Stimulated activated memory B cell treated with anti-CD40 and anti-IgM and Interleukin-4, amounts not matched to agents 10 μg/mL and 1 μg/mL and 100 μg/mL, for 72 hours (primary cell): ENCODE results near the gene TNS3.
A peak's percentile ranks its signal among the peaks of the same experiment; 100 is the strongest.

ENCODE experiments used
- ATAC-seq: fragments of 150-1000 bp; cut with Tn5 transposase; 2 replicates; pipeline ENCODE4 v1.10.0; 2021
- H3K27ac Mint-ChIP-seq: one replicate; pipeline ENCODE4 v1.8.0; 2022; ENCODE audit warnings: mild to moderate bottlenecking, mixed read lengths
- H3K27me3 Mint-ChIP-seq: one replicate; pipeline ENCODE4 v1.8.0; 2022; ENCODE audit warnings: mixed read lengths
- H3K36me3 Mint-ChIP-seq: one replicate; pipeline ENCODE4 v1.8.0; 2022; ENCODE audit warnings: mixed read lengths
- H3K4me1 Mint-ChIP-seq: one replicate; pipeline ENCODE4 v1.8.0; 2022; ENCODE audit warnings: mixed read lengths
- H3K4me3 Mint-ChIP-seq: one replicate; pipeline ENCODE4 v1.8.0; 2022; ENCODE audit warnings: mild to moderate bottlenecking, moderate library complexity, mixed read lengths
- H3K9me3 Mint-ChIP-seq: one replicate; pipeline ENCODE4 v1.8.0; 2022; ENCODE audit warnings: mixed read lengths

The TNS3 gene

DNA sequence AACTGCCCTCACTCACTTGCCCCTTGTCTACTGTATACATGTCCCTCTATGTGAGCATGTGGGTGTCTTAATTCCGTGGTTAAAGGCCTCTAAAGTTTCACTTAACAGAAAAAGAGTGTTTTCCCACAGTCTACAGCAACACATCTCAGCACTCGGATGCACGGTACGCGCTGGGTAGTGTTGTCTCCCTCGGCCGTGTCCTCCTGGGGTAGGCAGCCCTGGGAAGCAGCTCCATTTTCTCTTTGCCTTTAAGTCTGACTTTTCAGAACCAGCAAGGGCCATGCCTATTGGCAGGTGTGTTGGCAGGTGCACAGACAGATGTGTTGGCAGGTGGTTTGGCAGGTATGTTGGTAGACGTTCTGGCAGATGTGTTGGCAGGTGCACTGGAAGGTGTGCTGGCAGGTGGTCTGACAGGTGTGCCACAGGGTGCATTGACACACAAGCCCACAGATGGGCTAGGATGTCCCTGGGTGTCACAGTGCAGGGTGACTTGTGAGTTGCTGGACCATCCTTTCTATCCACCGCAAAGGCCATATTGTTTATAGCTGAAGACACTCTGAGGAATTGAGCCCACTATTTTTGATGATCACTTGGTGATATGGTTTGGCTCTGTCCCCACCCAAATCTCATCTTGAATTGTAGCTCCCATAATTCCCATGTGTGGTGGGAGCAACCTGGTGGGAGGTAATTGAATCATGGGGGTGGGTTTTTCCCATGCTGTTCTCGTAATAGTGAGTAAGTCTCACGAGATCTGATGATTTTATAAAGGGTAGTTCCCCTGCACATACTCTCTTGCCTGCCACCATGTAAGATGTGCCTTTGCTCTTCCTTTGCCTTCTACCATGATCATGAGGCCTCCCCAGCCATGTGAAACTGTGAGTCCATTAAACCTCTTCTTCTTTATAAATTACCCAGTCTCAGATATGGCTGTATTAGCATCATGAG, 296.9 kb downstream of the TNS3 start:
- Mint-ChIP-seq H3K36me3 (peaks cover 72% of the 10 kb centered on the region), H3K4me3 (no peak overlapping the region), H3K27me3 (no peaks in the 10 kb centered on the region), H3K27ac (no peak overlapping the region), H3K9me3 (peaks cover 5% of the 10 kb centered on the region), H3K4me1 (peaks cover 8% of the 10 kb centered on the region)
- no peak for ATAC-seq

DNA sequence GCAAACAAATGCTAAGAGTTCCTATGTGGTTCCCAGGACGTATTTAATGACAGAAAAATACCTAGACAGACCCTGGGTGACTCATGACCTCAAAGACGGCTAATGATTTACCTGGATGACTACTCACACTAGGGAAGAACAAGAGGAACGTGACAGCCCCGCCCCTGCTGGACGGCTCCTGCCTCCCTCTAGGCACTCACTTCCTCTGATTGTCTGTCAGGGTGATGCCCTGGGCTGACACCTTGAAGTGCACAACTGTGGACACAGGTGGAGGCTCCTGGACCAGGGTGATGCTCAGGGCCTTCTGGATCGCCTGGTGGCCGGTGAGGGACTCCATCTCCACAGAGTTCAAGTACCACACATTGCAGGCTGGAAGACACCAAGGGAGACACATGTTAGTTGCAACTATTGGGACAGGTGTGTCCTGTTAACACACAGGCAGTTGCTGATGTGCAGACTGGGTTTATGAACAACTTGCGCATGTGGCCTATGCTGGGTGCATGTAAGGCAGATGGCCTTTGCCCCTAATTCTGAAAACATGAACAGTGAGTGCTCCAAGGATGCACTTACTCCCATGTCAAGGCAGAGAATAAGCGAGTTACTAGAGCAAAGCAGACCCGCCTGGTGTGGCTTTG, 298.3 kb downstream of the TNS3 start:
- H3K27me3 Mint-ChIP-seq = no peaks in the 10 kb centered on the region
- ATAC-seq = no peak
- H3K9me3 Mint-ChIP-seq = peaks cover 5% of the 10 kb centered on the region
- H3K4me1 Mint-ChIP-seq = peaks cover 12% of the 10 kb centered on the region
- peaks cover 75% of the 10 kb centered on the region for H3K36me3 Mint-ChIP-seq
- no peak overlapping the region for H3K4me3 Mint-ChIP-seq
- no peak overlapping the region for H3K27ac Mint-ChIP-seq

GRCh38 chr7:47282790-47283496, 299.0 kb downstream of the TNS3 start:
- peaks cover 5% of the 10 kb centered on the region for H3K9me3 Mint-ChIP-seq
- H3K4me1 Mint-ChIP-seq = peaks cover 12% of the 10 kb centered on the region
- no peaks in the 10 kb centered on the region for H3K27me3 Mint-ChIP-seq
- ATAC-seq = no peak
- no peak overlapping the region for H3K27ac Mint-ChIP-seq
- no peak overlapping the region for H3K4me3 Mint-ChIP-seq
- peaks cover 71% of the 10 kb centered on the region for H3K36me3 Mint-ChIP-seq

- Mint-ChIP-seq H3K4me3 (no peak overlapping the region), H3K9me3 (peaks cover 5% of the 10 kb centered on the region), H3K27me3 (no peaks in the 10 kb centered on the region), H3K36me3 (peaks cover 70% of the 10 kb centered on the region), H3K4me1 (peaks cover 12% of the 10 kb centered on the region), H3K27ac (no peak overlapping the region)
- no peak for ATAC-seq
Observed at GRCh38 chr7:47281966-47282643, 299.8 kb downstream of the TNS3 start.

DNA sequence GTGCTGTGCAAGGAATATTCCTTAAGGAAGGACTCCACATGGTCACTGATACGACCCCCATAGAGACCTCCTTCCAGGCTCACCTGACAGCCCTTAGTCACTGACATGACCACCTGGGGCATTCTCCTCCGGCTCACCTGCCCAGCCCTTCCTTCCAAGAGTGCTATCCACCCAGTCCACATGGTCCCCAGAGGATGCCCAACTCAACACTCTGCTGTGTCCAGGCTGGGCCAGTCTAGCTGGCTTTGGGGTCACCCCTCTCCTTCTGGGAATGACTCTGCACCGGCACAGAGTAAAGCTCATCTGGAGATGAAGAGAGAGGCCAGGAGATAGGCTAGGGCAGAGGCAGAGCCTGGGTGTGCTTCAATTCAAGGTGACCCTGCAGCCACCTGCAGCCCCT, 300.8 kb downstream of the TNS3 start:
- H3K4me3 Mint-ChIP-seq = no peak overlapping the region
- peaks cover 5% of the 10 kb centered on the region for H3K9me3 Mint-ChIP-seq
- H3K27me3 Mint-ChIP-seq = no peaks in the 10 kb centered on the region
- no peak overlapping the region for H3K27ac Mint-ChIP-seq
- peaks cover 72% of the 10 kb centered on the region for H3K36me3 Mint-ChIP-seq
- H3K4me1 Mint-ChIP-seq = peaks cover 12% of the 10 kb centered on the region
- no peak for ATAC-seq

- H3K27me3 Mint-ChIP-seq = no peaks in the 10 kb centered on the region
- peak overlapping the region; percentile 19 for H3K27ac Mint-ChIP-seq
- H3K4me1 Mint-ChIP-seq = peaks cover 12% of the 10 kb centered on the region
- H3K4me3 Mint-ChIP-seq = no peak overlapping the region
- no peak for ATAC-seq
- H3K9me3 Mint-ChIP-seq = no peaks in the 10 kb centered on the region
- H3K36me3 Mint-ChIP-seq = peaks cover 68% of the 10 kb centered on the region
Observed at GRCh38 chr7:47280114-47280513, 301.8 kb downstream of the TNS3 start.

- Mint-ChIP-seq H3K4me1 (peaks cover 12% of the 10 kb centered on the region), H3K27me3 (no peaks in the 10 kb centered on the region)
- no peak for ATAC-seq
Observed at GRCh38 chr7:47278043-47278442, 303.9 kb downstream of the TNS3 start.

GRCh38 chr7:47277321-47277781, 304.6 kb downstream of the TNS3 start:
- Mint-ChIP-seq H3K4me1 (peaks cover 12% of the 10 kb centered on the region), H3K27ac (no peak overlapping the region), H3K4me3 (no peak overlapping the region), H3K9me3 (no peaks in the 10 kb centered on the region), H3K27me3 (no peaks in the 10 kb centered on the region), H3K36me3 (peaks cover 50% of the 10 kb centered on the region)
- ATAC-seq = no peak

More at GRCh38 chr7:47278043-47278442, 303.9 kb downstream of the TNS3 start:
- H3K36me3 Mint-ChIP-seq = peaks cover 56% of the 10 kb centered on the region
- no peak overlapping the region for H3K4me3 Mint-ChIP-seq
- H3K27ac Mint-ChIP-seq = no peak overlapping the region
- H3K9me3 Mint-ChIP-seq = no peaks in the 10 kb centered on the region

- Mint-ChIP-seq H3K27me3 (no peaks in the 10 kb centered on the region), H3K27ac (no peak overlapping the region), H3K9me3 (peaks cover 7% of the 10 kb centered on the region), H3K36me3 (peaks cover 26% of the 10 kb centered on the region), H3K4me1 (no peaks in the 10 kb centered on the region), H3K4me3 (no peak overlapping the region)
- no peak for ATAC-seq
Observed at GRCh38 chr7:47273974-47274766, 307.7 kb downstream of the TNS3 start.

GRCh38 chr7:47273088-47273487, 308.8 kb downstream of the TNS3 start:
- Mint-ChIP-seq H3K9me3 (peaks cover 10% of the 10 kb centered on the region), H3K4me3 (no peak overlapping the region), H3K4me1 (no peaks in the 10 kb centered on the region), H3K27ac (no peak overlapping the region), H3K27me3 (no peaks in the 10 kb centered on the region), H3K36me3 (peaks cover 22% of the 10 kb centered on the region)
- no peak for ATAC-seq

DNA sequence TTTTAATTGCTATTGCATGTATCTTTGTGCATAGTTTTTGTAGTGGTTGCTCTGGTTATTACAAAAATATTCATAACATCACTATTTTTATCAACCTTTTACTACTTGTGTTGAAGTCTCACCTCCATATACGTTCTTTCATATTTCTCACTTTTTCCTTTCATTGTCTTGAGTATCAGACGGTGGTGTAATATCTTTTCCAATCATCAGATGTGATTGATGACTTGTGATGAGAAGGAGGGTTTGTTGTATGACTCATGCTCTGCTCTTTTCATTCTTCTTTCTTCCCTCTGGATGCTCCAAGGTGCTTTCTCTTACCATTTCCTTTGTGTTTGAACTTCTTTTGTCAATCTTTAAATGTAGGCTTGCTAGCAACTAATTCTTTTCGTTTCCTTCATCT, 310.2 kb downstream of the TNS3 start:
- Mint-ChIP-seq H3K9me3 (peaks cover 10% of the 10 kb centered on the region), H3K4me1 (no peaks in the 10 kb centered on the region), H3K27me3 (no peaks in the 10 kb centered on the region), H3K36me3 (peaks cover 12% of the 10 kb centered on the region), H3K27ac (no peak overlapping the region), H3K4me3 (no peak overlapping the region)
- no peak for ATAC-seq

- H3K4me1 Mint-ChIP-seq = peaks cover 5% of the 10 kb centered on the region
- ATAC-seq = no peak
Observed at GRCh38 chr7:47268851-47269836, 312.8 kb downstream of the TNS3 start.

GRCh38 chr7:47267346-47267745, 314.6 kb downstream of the TNS3 start:
- peaks cover 10% of the 10 kb centered on the region for H3K9me3 Mint-ChIP-seq
- H3K36me3 Mint-ChIP-seq = no peaks in the 10 kb centered on the region
- H3K4me3 Mint-ChIP-seq = no peak overlapping the region
- ATAC-seq = no peak
- H3K27me3 Mint-ChIP-seq = no peaks in the 10 kb centered on the region
- peaks cover 5% of the 10 kb centered on the region for H3K4me1 Mint-ChIP-seq
- no peak overlapping the region for H3K27ac Mint-ChIP-seq

More at GRCh38 chr7:47268851-47269836, 312.8 kb downstream of the TNS3 start:
- Mint-ChIP-seq H3K27me3 (no peaks in the 10 kb centered on the region), H3K36me3 (no peaks in the 10 kb centered on the region), H3K9me3 (peaks cover 10% of the 10 kb centered on the region), H3K4me3 (no peak overlapping the region), H3K27ac (no peak overlapping the region)
